BLaER1 (cell line): ENCODE data around the gene SIGLEC14.
"Not testable (repeated sequence)": the region's sequence is repeated elsewhere in the genome, so short reads cannot be mapped to it uniquely, and the experiment has no call there.

Experiments used
- H3K27ac ChIP-seq: shearing (Covaris generic); formaldehyde crosslinking; 2 replicates; pipeline ENCODE4 v1.8.1; 2022
- H3K27me3 ChIP-seq: shearing (Covaris generic); formaldehyde crosslinking; 2 replicates; pipeline ENCODE4 v1.8.1; 2022
- H3K36me3 ChIP-seq: shearing (Covaris generic); formaldehyde crosslinking; 2 replicates; pipeline ENCODE4 v1.8.1; 2022
- H3K4me1 ChIP-seq: shearing (Covaris generic); formaldehyde crosslinking; 2 replicates; pipeline ENCODE4 v1.8.1; 2022
- H3K4me2 ChIP-seq: shearing (Covaris generic); formaldehyde crosslinking; 2 replicates; pipeline ENCODE4 v1.8.1; 2022
- H3K4me3 ChIP-seq: shearing (Covaris generic); formaldehyde crosslinking; 2 replicates; pipeline ENCODE4 v1.8.1; 2022
- H3K9ac ChIP-seq: shearing (Covaris generic); formaldehyde crosslinking; 2 replicates; pipeline ENCODE4 v1.8.1; 2022
- H3K9me3 ChIP-seq: shearing (Covaris generic); formaldehyde crosslinking; 2 replicates; pipeline ENCODE4 v1.8.1; 2022
- H4K20me1 ChIP-seq: shearing (Covaris generic); formaldehyde crosslinking; 2 replicates; pipeline ENCODE4 v1.8.1; 2022
- Cebpa-rat ChIP-seq: shearing (Covaris generic); IDR thresholded peaks from 2 replicates; pipeline ENCODE4 v1.8.1; 2022

SIGLEC14 gene

DNA sequence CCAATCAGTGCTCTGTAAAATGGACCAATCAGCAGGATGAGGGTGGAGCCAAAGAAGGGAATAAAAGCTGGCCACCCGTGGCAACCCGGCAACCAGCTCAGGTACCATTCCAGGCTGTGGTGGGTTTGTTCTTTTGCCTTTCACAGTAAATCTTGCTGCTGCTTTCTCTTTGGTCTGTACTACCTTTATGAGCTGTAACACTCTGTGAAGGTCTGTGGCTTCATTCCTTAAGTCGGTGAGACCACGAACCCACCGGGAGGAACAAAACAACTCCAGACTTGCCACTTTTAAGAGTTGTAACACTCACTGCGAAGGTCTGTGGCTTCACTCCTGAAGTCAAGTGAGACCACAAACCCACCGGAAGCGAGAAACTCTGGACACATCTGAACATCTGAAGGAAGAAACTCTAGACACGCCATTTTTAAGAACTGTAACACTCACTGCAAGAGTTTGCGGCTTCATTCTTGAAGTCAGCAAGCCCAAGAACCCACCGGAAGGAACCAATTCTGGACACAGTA is 30.0 kb upstream of the SIGLEC14 start:
- H3K9ac ChIP-seq: no peak overlapping the region
- H3K4me3 ChIP-seq: no peak overlapping the region
- no peak for TF ChIP-seq Cebpa-rat
- H3K27ac ChIP-seq: no peak overlapping the region
- peaks cover 8% of the 10 kb centered on the region for H3K9me3 ChIP-seq
- H3K36me3 ChIP-seq: no peaks in the 10 kb centered on the region
- peaks cover 10% of the 10 kb centered on the region; the same call in 1 of the 2 replicates for H3K4me1 ChIP-seq
- no peaks in the 10 kb centered on the region for H4K20me1 ChIP-seq
- H3K27me3 ChIP-seq: no peaks in the 10 kb centered on the region
- H3K4me2 ChIP-seq: no peak overlapping the region

GRCh38 chr19:51675911-51676565 is 29.4 kb upstream of the SIGLEC14 start:
- H3K27me3 ChIP-seq, H3K4me2 ChIP-seq, H3K36me3 ChIP-seq, H3K9me3 ChIP-seq, H4K20me1 ChIP-seq, H3K4me3 ChIP-seq, H3K4me1 ChIP-seq, H3K27ac ChIP-seq, H3K9ac ChIP-seq: not testable (repeated sequence)

DNA sequence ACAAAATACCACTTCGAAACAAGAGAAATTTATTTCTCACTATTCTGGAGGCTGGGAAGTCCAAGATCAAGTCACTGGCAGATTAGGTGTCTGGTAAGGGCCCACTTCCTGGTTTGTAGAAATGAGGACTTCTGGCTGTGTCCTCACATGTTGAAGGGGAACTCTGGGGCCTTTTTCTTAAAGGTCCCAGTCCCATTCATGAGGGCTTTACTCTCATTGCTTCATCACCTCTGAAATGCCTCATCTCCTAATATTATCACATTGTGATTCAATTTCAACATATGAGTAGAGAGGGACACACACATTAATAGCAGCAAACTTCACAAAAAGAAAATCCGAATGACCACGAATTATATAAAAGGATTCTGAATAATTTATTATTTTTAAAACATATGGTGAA is 21.6 kb upstream of the SIGLEC14 start:
- Histone ChIP-seq H3K4me1 (no peaks in the 10 kb centered on the region), H3K27ac (no peak overlapping the region), H3K27me3 (no peaks in the 10 kb centered on the region), H4K20me1 (no peaks in the 10 kb centered on the region), H3K9me3 (0 out of 2 replicates have a peak, but pooled peaks cover 7% of the 10 kb centered on the region), H3K4me2 (no peak overlapping the region), H3K9ac (no peak overlapping the region), H3K36me3 (no peaks in the 10 kb centered on the region), H3K4me3 (no peak overlapping the region)
- TF ChIP-seq Cebpa-rat: no peak

DNA sequence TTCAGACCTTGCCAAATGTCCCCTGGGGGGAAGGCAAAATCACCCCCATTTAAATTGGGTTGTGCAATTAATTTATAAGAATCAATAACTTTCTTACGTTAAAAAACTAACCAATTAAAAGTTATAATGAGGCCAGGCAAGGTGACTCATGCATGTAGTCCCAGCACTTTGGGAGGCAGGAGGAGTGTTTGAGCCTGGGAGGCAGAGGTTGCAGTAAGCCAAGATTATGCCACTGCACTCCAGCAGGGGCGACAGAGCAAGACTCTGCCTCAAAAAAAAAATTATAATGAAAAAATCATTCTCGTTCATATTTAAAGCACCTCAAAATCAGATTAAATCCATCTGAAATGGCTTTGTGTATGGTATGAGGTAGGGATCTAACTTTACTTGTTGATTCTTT is 18.4 kb upstream of the SIGLEC14 start:
- Histone ChIP-seq H3K4me1 (no peaks in the 10 kb centered on the region), H3K9ac (no peak overlapping the region), H3K4me2 (no peak overlapping the region), H3K27ac (no peak overlapping the region), H4K20me1 (no peaks in the 10 kb centered on the region), H3K36me3 (no peaks in the 10 kb centered on the region), H3K27me3 (no peaks in the 10 kb centered on the region), H3K9me3 (0 out of 2 replicates have a peak, but pooled peaks cover 7% of the 10 kb centered on the region), H3K4me3 (no peak overlapping the region)
- TF ChIP-seq Cebpa-rat: no peak

DNA sequence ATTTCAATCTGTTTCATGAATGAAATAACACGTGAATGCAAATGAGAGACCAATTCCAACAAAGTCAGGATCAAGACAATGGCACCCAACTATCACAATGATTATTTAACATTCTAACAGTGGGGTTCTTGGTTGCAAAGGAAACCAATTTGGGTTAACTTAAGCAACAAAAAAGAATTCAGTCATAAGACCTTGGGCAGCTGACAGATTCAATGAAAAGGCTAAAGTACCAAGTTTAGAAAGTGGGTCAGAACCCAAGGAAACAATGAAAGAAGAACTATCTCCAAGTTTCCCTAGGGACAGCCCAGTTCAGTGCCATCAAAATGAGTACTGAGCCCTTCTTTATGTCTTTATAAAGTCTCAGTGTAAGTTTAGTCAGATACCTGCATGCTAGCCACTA is 17.5 kb upstream of the SIGLEC14 start:
- TF ChIP-seq Cebpa-rat: no peak
- Histone ChIP-seq H3K36me3 (no peaks in the 10 kb centered on the region), H4K20me1 (no peaks in the 10 kb centered on the region), H3K4me2 (no peak overlapping the region), H3K9me3 (0 out of 2 replicates have a peak, but pooled peaks cover 7% of the 10 kb centered on the region), H3K4me1 (no peaks in the 10 kb centered on the region), H3K27ac (no peak overlapping the region), H3K27me3 (no peaks in the 10 kb centered on the region), H3K9ac (no peak overlapping the region), H3K4me3 (no peak overlapping the region)

DNA sequence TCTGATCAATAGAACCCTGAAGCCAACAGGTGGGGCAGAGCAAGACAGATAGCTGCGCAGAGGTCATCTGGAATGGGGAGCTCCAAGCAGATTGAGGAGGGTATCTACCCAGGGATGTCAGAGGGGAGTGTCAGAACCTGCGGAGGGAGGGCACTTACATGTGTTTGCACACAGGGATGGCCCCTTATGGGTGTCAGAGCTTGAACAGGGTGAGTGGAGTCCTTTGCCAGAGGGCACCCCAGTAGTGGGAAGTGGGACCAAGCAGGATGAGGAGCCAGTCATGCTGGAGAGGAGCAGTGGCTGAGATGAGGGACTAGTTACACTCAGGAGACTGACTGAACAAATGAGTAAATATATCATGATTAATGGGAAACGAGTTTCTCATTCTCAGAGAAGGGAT is 17.0 kb upstream of the SIGLEC14 start:
- Histone ChIP-seq H3K27ac (no peak overlapping the region), H3K36me3 (no peaks in the 10 kb centered on the region), H3K4me1 (no peaks in the 10 kb centered on the region), H3K27me3 (no peaks in the 10 kb centered on the region), H3K9ac (no peak overlapping the region), H3K4me3 (no peak overlapping the region), H3K9me3 (0 out of 2 replicates have a peak, but pooled peaks cover 7% of the 10 kb centered on the region), H4K20me1 (no peaks in the 10 kb centered on the region), H3K4me2 (no peak overlapping the region)
- TF ChIP-seq Cebpa-rat: no peak

DNA sequence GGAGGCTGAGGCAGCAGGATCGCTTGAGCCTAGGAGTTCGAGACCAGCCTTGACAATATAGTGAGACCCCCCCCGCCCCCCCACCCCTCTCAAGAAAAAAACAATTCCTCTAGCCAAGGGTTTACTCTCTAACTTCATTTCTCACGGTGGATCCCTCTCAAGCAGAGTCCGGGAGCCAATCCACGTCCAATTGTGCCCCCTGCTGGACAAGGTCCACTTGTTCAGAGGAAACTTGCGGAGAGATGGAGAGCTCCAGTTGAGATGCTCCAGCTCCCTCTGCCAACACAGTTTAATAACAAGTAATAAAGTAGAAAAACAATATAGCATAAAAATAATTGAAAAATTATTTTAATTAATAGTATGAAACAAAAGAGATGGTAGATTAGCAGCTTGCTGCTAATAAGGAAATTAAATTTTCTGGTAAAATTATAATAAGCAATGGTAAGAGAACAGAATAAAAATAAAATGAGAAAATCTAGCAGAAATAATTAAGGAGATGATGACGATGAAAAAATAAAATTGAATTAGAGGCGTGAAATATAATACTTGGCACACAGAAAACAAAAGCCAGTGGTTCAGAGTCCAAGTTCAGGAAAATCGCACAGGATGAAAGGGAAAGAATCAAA is 14.5 kb upstream of the SIGLEC14 start:
- Histone ChIP-seq H4K20me1 (no peaks in the 10 kb centered on the region), H3K4me2 (no peak overlapping the region), H3K36me3 (no peaks in the 10 kb centered on the region), H3K4me3 (no peak overlapping the region), H3K27me3 (no peaks in the 10 kb centered on the region), H3K9me3 (0 out of 2 replicates have a peak, but pooled peaks cover 7% of the 10 kb centered on the region), H3K4me1 (peaks cover 7% of the 10 kb centered on the region), H3K27ac (no peak overlapping the region), H3K9ac (no peak overlapping the region)
- no peak for TF ChIP-seq Cebpa-rat

GRCh38 chr19:51654783-51655182 is 8.2 kb upstream of the SIGLEC14 start:
- Histone ChIP-seq H3K27ac (no peak overlapping the region), H4K20me1 (no peaks in the 10 kb centered on the region), H3K36me3 (no peaks in the 10 kb centered on the region), H3K27me3 (no peaks in the 10 kb centered on the region), H3K4me3 (no peak overlapping the region), H3K9me3 (no peaks in the 10 kb centered on the region), H3K4me1 (peaks cover 7% of the 10 kb centered on the region), H3K4me2 (no peak overlapping the region), H3K9ac (no peak overlapping the region)
- no peak for TF ChIP-seq Cebpa-rat

- Histone ChIP-seq H4K20me1 (no peaks in the 10 kb centered on the region), H3K36me3 (no peaks in the 10 kb centered on the region), H3K9me3 (no peaks in the 10 kb centered on the region), H3K4me2 (no peak overlapping the region), H3K9ac (no peak overlapping the region), H3K27ac (no peak overlapping the region), H3K4me3 (no peak overlapping the region), H3K4me1 (peaks cover 7% of the 10 kb centered on the region), H3K27me3 (no peaks in the 10 kb centered on the region)
- no peak for TF ChIP-seq Cebpa-rat
Measured at GRCh38 chr19:51653162-51653561, 6.5 kb upstream of the SIGLEC14 start.

GRCh38 chr19:51652266-51652665 is 5.6 kb upstream of the SIGLEC14 start:
- no peak overlapping the region for H3K4me3 ChIP-seq
- H3K36me3 ChIP-seq: no peaks in the 10 kb centered on the region
- no peaks in the 10 kb centered on the region for H4K20me1 ChIP-seq
- H3K4me1 ChIP-seq: peaks cover 7% of the 10 kb centered on the region
- no peak overlapping the region for H3K9ac ChIP-seq
- H3K27ac ChIP-seq: no peak overlapping the region
- no peak overlapping the region for H3K4me2 ChIP-seq
- no peaks in the 10 kb centered on the region for H3K27me3 ChIP-seq
- no peaks in the 10 kb centered on the region for H3K9me3 ChIP-seq
- no peak for TF ChIP-seq Cebpa-rat
